Ishikawa (cell line): ENCODE measurements around the gene RBM4.

Source experiments
- CREB1 ChIP-seq: IDR thresholded peaks from 2 replicates; pipeline ENCODE4 v1.6.1; 2012; ENCODE audit warnings: low read depth
- EP300 ChIP-seq: IDR thresholded peaks from 2 replicates; pipeline ENCODE4 v1.6.1; 2012; ENCODE audit warnings: borderline replicate concordance
- MAX ChIP-seq: IDR thresholded peaks from 2 replicates; pipeline ENCODE4 v1.6.1; 2012
- RAD21 ChIP-seq: IDR thresholded peaks from 2 replicates; pipeline ENCODE4 v1.6.1; 2012; ENCODE audit warnings: low read depth
- TAF1 ChIP-seq: IDR thresholded peaks from 2 replicates; pipeline ENCODE4 v1.6.1; 2012; ENCODE audit warnings: low read depth, mild to moderate bottlenecking
- TCF12 ChIP-seq: IDR thresholded peaks from 2 replicates; pipeline ENCODE4 v1.6.1; 2012; ENCODE audit warnings: low read depth
- YY1 ChIP-seq: IDR thresholded peaks from 2 replicates; pipeline ENCODE4 v1.6.1; 2012; ENCODE audit warnings: low read depth
- ZBTB7A ChIP-seq: IDR thresholded peaks from 2 replicates; pipeline ENCODE4 v1.6.1; 2012; ENCODE audit warnings: low read depth

- TF ChIP-seq EP300 (no peak), ZBTB7A (no peak), TCF12 (no peak), MAX (no peak), RAD21 (no peak), YY1 (no peak), CREB1 (no peak), TAF1 (no peak)
These were observed 54.4 kb downstream of the RBM4 start for GRCh38 chr11:66692871-66693331.
